HG02610 (cell line): Measurements from ENCODE around the gene CFAP119.
"Not testable (repeated sequence)": the region's sequence is repeated elsewhere in the genome, so short reads cannot be mapped to it uniquely, and the experiment has no call there.

Source experiments
- ATAC-seq: cut with Tn5 transposase; IDR thresholded peaks from one replicate; pipeline ENCODE4 v1.9.1; 2021; ENCODE audit warnings: mild to moderate bottlenecking, moderate library complexity; ENCODE audit not compliant: unreplicated experiment

The CFAP119 gene

DNA sequence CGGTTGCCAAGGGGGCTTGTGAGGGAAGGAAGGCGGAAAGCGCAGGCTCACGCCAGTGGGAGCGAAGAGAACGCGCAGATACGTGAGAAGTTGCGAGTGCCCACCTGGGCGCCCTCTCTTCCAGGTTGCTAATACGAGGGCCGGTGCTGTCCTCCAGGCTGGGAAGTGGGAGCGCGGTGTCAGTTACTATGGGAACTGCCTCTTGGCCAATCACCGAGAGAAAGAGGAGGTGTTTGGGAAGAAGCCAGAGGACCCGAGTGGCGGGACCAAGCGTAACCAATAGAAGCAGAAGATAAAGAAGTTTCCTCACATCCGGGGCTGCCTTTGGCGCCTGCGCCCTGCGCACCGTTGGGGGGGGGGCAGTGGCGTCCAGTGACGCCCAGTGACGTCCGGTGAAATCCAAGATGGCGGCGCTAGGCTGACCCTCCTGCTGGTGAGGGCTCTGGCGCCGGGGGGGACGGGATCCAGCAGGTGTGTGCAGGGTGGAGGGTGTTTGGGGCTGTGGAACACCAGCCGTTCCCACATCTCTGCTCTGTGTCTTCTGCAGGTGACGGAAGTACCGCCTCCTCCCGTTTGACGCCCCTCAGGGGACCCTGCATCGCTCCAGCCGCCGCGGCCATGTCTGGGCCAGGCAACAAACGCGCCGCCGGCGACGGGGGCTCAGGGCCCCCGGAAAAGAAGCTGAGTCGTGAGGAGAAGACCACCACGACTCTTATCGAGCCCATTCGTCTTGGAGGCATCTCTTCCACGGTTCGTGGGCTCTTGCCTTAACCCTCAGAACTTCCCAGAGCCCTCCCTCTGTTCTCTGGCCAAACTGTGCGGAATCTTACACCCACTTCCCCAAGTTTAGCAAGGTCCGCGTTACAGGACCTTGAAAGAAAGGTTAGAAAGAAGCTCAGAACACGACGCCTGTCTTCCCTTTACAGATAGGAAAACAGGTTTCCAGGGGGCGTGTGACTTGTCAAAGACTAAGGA, at the start of gene CFAP119, which contains the start of gene RNF40:
Gene CFAP119, minus strand, starts transcription at position 135 of the 975 bp plus-strand sequence. CDS start 314 bp downstream, outside the sequence.
Gene RNF40, plus strand, starts transcription at position 395 of the 975 bp plus-strand sequence. Its CDS starts 224 bp downstream, at position 619.
- ATAC-seq: peak; percentile 80

DNA sequence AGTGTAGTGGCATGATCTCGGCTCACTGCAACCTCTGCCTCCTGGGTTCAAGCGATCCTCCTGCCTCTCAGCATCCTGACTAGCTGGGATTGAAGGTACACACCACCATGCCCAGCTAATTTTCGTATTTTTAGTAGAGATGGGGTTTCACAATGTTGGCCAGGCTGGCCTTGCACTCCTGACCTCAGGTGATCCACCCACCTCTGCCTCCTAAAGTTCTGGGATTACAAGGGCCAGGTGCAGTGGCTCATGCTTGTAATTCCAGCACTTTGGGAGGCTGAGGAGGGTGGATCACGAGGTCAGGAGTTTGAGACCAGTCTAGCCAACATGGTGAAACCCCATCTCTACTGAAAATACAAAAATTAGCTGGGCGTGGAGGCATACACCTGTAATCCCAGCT, 47.8 kb upstream of the CFAP119 start:
- ATAC-seq: not testable (repeated sequence)

DNA sequence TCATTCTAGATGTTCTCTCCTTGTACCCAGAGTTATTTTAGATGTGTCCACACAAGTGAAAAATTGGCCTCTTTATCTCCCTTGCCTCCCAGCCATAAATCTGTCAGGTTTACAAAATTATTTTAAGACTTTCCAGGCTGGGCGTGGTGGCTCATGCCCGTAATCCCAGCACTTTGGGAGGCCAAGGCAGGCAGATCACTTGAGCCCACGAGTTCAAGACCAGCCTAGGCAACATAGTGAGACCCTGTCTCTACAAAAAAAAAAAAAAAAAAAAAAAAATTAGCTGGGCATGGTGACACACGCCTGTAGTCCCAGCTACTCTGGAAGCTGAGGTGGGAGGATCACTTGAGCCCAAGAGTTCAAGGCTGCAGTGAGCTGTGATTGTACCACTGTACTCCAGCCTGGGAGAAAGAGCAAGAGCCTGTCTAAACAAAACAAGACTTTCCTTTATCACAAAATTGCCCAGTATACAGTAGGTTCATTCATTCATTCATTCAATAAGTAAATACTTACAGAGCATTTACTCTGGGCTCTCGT, 47.1 kb upstream of the CFAP119 start:
- ATAC-seq: not testable (repeated sequence)

DNA sequence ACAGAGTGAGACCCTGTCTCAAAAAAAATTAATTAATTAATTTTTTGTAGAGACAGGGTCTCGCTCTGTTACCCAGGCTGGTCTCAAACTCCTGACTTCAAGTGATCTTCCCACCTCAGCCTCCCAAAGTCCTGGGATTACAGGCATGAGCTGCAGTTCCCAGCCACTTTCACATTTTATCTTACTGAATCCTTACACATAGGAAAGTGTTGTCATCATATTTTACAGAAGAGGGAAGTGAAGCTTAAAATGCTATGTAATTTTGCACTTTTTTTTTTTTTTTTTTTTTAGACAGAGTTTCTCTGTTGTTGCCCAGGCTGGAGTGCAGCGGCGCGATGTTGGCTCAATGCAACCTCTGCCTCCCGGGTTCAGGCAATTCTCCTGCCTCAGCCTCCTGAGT, 46.3 kb upstream of the CFAP119 start:
- no peak for ATAC-seq

DNA sequence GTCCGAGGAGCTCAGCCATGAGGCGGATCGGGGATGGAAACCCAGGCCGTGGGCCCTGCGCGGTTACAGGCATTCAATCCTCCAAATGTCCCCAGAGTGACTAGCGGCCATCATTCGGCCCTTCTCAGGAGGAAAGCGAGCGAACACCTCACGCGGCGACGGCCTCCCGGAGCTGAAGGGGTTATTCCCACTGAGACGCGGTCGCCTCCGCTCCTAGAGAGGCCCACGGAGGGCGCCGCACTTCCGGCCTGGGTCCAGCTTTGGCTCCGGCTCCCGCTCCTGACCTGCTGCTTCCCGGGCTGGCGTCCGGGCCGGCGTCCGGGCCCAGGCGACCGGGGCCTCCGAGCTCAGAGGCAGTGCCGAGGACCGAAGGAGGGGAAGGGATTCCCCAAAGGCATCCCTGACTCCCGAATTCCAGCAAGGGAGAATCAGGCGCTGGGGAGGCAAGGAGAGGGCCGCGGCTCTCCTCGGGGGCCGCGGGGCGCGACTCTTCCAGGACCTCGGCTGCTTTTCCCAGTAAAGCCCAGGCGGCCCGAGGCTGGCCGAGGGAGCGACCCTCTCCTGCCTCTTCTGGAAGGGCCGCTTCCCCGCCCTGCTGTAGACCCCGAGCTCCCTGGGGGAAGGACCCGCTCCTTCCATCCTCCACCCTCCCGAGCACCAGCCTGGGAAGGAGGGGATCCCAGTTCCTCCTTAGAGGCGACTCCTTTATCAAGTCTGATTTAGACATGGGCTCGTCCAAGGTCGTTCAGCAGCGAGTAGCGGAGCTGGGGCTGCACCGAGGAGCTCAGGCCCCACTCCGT, 43.7 kb upstream of the CFAP119 start:
- ATAC-seq: peak; percentile 61

DNA sequence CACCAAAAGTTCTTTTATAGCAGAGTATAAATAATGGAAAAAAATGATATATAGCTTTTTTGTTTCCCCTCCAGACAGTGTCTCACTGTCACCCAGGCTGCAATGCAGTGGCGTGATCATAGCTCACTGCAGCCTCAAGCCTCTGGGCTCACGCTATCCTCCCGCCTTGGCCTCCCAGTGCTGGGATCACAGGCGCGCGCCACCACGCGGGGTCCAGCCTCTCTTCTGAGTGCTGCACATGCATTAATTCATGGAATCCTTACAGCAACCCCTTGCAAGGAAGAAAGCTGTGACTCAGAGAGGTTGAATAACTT, 43.2 kb upstream of the CFAP119 start:
- no peak for ATAC-seq

DNA sequence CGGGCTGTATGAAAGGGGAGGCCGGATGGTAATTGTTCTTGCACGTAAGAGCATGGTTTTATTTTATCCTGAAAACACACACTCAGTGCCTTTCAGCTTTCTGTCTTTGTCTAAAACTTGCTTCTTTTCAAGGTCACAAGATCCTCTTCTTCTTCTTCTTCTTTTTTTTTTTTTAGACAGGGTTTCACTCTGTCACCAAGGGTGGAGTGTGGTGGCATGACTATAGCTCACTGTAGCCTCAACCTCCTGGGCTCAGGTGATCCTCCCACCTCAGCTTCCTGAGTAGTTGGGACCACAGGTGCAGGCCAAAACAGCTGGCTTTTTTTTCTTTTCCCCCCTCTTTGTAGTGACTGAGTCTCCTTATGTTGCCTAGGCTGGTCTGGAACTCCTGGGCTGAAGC, 41.1 kb upstream of the CFAP119 start:
- no peak for ATAC-seq

DNA sequence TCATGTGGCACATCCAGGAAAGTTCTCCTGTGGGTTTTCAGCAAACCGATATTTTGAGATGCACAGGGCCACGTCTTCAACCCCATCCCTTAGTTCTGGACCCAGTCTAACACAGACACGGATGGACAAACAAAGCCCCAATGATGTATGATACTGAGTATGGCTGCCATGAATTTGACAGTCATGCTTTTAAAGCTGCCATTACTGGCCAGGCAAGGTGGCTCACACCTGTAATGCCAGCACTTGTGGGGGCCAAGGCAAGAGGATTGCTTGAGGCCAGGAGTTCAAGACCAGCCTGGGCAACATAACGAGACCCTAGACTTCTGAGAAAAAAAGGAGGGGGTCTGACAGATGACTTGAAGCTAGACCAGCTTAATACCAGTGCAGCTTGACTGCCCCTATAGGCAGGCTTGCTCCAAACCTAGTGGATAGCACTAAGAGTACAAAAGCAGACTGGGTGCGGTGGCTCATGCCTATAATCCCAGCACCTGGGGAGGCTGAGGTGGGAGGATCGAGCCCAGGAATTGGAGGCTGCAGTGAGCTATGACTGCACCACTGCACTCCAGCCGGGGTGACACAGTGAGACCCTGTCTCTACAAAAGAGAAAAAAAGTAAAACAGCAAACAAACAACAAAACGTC, 35.9 kb upstream of the CFAP119 start:
- ATAC-seq: no peak

DNA sequence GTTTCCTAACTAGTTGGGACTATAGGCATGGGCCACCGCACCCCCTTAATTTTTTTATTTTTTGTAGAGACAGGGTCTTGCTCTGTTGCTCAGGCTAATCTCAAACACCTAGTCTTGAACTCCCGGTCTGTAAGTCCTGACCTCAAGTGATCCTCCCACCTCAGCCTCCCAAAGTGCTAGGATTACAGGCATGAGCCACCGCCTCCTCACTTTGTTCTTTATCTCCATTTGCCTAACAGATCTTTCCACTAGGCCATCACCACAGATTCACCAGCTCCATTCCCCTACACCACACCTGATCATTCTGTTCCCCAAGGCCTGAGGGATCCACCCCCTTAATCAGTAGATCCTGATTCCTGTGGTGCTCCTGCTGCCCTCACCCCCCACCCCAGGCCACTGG, 32.8 kb upstream of the CFAP119 start:
- no peak for ATAC-seq

DNA sequence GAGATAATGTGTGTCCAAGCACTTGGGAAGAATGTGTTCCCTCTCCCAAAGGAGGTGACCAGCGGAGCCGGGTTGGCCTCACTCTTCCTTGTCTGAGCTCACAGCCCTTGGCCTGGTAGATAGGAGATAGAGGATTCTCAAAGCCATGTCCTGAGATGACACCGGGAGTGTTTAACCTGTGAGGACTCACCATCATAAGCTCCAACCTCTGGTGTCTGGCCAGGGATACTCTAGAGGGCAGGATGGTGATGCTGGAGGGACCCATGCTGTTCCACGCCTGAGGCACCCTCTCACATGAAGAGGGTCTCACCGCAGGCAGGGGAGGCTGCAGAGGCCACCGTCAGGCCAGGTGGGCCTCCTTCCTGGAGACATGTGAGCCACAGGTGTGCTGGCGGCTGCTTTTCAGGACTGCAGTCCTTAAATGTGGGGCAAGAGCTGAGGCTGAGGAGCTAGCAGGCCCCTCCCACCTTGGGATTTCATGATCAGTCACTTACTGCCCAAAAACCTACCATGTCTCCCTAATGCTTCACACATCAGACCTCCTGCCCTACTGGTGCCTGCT, 31.7 kb upstream of the CFAP119 start:
- no peak for ATAC-seq

DNA sequence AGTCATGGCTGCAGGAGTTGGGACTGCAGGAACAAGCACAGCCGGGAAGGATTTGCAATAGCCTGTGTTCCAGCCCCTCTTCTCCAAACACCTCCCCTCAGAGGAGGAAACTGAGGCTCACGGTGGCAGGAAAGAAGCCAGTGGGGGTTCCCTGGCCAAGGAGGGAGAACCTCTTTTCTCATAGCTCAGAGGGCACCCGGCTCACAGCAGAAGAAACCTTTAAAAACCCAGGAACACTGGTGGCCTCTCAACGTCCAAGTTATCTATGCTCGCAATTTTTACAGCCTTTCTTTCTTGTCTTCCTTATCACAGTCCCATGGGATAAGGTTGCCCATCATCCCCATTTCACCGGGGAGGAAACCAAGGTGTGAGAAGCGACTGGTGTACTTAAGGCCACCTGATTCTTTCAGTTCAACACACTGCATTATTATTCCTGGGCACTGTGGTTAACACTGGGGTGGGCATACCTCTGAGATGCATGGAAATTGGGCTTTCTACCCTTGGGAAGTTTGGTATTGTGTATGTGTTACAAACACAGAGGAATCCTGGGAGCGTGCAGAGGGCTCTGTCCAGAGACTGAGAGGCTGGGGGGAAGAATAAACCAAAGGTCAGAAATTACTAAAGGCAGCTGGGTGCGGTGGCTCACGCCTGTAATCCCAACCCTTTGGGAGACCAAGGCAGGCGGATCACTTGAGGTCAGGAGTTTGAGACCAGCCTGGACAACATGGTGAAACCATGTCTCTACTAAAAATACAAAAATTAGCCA, 25.9 kb upstream of the CFAP119 start:
- no peak for ATAC-seq

DNA sequence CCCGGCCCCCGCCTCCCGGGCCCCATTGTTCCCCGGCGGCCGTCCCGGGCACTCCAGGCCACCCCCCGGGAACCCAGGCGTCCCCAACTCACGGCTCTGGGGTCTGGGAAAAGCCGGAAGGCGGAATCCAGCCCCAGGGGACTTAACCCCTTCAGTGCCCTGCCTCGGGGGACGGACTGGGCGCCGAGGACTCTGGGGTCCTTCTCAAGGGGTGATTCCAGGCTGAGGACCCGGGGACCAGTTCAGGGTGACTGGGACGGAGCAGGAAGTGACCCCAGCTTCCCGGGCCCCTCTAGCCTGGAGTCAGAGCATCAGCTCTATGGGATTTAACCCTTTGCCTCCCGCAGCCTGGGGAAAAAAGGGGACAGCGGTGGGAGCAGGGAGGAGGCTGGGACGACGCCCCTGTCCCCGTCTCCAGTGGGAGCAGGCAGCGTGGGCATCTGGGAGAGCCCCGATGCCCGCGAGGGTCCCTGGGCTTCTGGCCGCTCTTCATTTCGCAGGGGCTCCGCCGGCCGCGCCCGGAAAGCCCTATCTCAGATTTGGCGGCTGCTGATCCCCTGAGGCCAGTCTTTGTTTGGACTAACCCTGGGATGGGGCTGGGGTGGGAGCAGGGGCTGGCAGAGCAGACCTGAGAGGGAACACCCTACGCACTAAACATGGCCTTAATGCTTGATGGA, 25.2 kb upstream of the CFAP119 start, which contains the start of gene ZNF629:
Gene ZNF629, minus strand, starts transcription at position 270 of the 677 bp plus-strand sequence. CDS start 2,723 bp downstream, outside the sequence.
- ATAC-seq: no peak

DNA sequence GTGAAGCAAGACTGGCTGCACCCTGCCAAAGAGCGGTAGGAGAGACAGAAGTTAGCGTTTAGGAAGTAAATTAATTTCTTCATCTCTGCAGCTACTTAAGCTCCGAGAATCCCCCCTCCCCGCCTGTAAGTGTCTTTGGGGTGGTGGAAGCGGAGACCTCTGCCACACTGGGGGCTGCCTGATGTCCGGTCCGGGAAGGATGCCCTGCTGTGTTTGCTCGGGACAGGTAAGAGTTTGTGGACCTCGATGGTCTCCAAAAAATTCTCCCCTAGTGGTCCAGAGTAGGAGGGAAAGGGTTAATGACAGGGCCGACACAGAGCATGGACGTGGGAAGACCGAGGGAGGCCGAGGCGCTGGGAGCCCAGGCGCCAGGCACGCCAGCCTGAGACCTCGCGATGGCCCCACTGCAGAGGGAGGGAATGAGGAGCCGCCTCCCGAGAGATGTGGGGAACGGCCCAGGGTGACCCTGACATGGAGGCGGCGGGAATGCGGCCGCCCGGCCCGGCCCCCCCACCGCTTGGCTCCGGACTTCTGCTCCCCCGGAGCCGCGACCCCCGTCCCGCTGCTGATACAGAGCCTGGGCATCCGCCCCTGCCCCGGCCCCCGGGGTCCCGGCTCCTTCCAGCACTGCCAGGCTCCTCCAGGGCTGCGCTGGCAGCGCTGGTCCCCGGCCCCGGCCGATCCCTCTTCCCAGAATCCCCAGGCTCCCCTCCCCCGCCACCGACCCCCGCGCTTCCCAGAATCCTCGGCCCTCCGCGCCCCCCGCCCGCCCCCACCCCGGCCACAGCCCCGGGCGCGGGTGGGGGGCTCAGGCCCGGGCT, 24.5 kb upstream of the CFAP119 start:
- no peak for ATAC-seq

DNA sequence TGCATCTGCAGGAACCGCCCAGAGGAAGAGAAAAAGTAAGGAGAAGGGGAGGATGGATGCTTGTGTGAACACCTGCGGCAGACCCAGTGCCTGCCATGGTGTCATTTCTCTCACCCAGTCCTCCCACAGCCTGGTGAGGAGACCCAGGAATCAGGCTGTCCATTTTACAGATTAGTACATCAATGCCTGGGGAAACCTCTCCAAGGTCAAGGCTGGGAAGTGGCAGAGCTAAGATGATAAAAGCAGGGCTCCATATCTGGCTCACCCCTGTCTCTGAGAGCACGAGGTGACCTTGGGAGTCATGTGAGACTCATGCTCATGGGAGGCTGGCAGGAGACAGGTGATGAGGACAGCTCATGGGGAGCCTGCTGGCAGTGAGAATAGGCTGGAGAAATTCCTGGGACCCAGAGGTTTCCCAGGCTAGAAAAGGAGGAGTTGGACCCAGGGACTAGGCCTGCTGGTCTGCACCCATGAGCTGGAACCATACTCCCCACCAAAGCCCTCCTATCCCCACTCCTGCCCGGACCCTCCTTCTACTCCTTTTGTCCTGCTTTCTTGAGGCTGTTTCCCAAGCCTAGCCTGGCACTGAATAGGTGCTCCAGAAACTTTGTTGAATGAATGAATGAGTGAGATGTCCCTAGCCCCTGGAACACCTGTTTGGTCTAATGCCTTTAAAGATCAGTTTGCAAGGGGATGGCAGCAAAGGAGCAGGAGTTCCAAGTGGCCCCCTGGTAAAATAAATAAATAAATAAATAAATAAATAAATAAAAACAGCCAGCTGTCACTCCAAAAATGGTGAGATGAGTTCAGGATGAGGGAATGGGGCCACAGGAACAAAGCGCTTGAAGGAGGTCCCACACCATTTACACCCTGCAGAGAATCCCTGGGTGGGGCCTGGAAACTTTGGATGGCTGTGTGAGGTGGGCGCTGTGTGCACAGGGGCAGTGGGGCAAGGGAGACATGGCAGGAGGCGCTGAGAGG, 23.6 kb upstream of the CFAP119 start:
- no peak for ATAC-seq

DNA sequence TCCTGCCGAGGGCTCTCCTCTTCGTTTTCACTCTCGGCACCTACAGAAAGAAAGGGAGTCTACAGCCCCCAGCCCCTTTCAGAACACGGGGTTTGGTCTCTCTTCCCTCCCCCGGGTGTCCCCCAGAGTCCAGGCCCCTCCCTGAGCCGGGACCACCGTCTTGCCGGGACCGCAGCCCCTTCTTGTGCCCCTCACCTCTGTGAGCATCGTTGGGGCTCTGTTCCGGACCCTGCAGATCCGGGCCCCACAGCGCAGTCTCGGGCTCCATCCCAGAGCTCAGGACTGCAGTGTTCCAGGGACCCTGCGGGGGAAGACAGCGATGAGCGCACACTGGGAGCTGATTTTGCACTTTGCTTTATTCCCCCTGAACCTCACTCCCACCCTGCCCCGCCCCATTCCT, 22.4 kb upstream of the CFAP119 start:
- ATAC-seq: no peak

DNA sequence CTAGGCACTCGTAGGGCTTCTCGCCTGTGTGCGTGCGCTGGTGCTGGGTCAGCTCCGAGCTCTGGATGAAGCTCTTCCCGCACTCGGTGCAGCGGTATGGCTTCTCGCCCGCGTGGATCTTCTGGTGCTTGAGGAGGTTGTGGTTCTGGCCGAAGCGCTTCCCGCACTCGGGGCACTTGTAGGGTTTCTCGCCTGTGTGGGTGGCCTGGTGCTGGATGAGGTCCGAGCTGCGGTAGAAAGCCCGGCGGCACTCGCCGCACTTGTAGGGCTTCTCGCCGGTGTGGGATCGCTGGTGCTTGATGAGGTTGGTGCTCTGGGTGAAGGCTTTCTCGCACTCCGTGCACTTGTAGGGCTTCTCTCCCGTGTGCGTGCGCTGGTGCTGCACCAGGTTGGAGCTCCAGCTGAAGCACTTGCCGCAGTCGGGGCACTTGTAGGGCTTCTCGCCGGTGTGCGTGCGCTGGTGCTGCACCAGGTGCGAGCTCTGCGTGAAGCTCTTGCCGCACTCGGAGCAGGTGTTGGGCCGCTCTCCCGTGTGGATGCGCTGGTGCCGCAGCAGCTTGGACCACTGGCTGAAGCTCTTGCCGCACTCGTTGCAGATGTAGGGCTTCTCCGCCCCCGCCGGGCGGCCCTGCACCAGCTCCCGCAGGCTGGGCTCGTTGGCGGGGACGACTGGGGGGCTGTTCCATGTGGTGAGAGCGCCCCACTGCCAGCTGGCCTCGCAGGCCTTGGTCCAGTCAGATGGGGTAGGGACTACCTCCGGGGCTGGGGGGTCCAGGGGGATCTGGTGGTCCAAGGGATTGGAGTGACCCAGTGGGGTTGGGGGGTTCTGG, 21.6 kb upstream of the CFAP119 start:
- ATAC-seq: no peak
